ENCODE measurements around the gene C3orf49. TPM values are rescaled to one million over a fixed set of nuclear protein-coding genes. Genes with fewer than 3 reads are reported as not detected.

The C3orf49 gene
- total RNA-seq, 2 experiments from 2014 or later, result not detected

DNA sequence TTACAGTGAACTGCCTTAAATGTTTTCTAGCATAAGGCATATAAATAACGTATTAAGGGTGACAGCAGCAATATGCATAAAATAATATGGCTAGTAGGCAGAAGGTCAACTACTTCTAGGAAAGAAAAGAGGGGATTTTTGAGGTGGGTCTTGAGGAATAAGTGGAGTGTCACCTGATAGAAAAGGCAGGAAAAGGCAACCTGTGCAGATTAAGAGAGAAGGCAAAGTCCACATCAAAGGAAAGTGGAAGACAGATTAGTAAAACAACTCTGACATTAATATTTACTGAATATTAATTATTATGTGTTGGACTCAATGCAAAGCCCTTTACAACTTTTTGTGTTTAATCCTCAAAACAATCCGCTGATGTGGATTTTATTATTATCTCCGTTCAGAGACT lies 41.7 kb downstream of the C3orf49 start:
- TF ChIP-seq, protein P1, sequence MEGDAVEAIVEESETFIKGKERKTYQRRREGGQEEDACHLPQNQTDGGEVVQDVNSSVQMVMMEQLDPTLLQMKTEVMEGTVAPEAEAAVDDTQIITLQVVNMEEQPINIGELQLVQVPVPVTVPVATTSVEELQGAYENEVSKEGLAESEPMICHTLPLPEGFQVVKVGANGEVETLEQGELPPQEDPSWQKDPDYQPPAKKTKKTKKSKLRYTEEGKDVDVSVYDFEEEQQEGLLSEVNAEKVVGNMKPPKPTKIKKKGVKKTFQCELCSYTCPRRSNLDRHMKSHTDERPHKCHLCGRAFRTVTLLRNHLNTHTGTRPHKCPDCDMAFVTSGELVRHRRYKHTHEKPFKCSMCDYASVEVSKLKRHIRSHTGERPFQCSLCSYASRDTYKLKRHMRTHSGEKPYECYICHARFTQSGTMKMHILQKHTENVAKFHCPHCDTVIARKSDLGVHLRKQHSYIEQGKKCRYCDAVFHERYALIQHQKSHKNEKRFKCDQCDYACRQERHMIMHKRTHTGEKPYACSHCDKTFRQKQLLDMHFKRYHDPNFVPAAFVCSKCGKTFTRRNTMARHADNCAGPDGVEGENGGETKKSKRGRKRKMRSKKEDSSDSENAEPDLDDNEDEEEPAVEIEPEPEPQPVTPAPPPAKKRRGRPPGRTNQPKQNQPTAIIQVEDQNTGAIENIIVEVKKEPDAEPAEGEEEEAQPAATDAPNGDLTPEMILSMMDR (conservative IDR thresholded peaks at IDR 0.05; ENCODE audit: low read length), result no peak
- no peak for TF ChIP-seq EZH2phosphoT487 (IDR thresholded peaks at IDR 0.05; ENCODE audit: borderline replicate concordance, low read depth, low read length)

DNA sequence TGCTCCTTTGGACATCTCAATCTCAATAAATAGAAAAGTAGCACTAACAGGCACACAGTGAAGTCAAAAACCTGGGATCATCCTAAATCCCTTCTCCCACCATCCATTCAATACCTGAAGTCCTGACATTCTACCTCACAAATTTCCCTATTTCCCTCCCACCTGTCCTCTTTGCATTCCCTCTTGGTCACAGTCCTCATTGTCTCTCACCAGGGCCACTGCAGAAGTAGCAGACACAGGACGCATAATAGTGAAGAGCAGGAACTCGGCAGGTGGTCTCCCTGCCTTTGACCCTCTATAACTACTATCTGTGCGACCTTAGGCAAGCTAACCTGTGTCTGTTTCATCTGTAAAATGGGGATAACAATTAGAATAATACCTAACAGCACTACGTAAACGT lies 42.2 kb downstream of the C3orf49 start:
- CTCF ChIA-PET (ENCODE audit: unreplicated experiment), result no interaction called here
- TF ChIP-seq EZH2phosphoT487 (IDR thresholded peaks at IDR 0.05; ENCODE audit: borderline replicate concordance, low read depth, low read length), result no peak
- TF ChIP-seq, protein P1 (conservative IDR thresholded peaks at IDR 0.05; ENCODE audit: low read length), result no peak
- H3K36me3 ChIP-seq (ENCODE audit: insufficient read depth, low read length), result peaks cover 5% of the 10 kb centered on the region; the same call in 1 of the 2 replicates
- no peaks in the 10 kb centered on the region for H3K9me2 ChIP-seq (ENCODE audit: insufficient read depth, low read length)
- H4K20me1 ChIP-seq (ENCODE audit: insufficient read depth, low read length), result peaks cover 16% of the 10 kb centered on the region
- intact Hi-C loops (cut with micrococcal nuclease; ENCODE audit: unreplicated experiment), result loop anchor here (5.0 kb wide), 1 partner anchor 51 kb away; the partner anchor contains the start of gene SCAANT1
- POLR2A ChIA-PET, result no interaction called here
- H3K4me1 ChIP-seq (ENCODE audit: insufficient read depth, low read length, poor library complexity, severe bottlenecking), result peaks cover 21% of the 10 kb centered on the region
- no peak for DNase-seq (ENCODE audit: low spot score)
- H3K4me2 ChIP-seq (ENCODE audit: low read length), result peak overlapping the region; percentile 98; the same call in 1 of the 2 replicates
- H3K27ac ChIP-seq (ENCODE audit: low read depth, low read length, poor library complexity, severe bottlenecking), result no peak overlapping the region
- no peaks in the 10 kb centered on the region for H3K9me3 ChIP-seq (ENCODE audit: low read length)
- no TSS peak for BruUV-seq (replicated peaks)
- peaks cover 92% of the 10 kb centered on the region for H3K79me2 ChIP-seq (ENCODE audit: insufficient read depth, low read depth, low read length)
- H3K4me3 ChIP-seq (ENCODE audit: low read depth, low read length, poor library complexity, severe bottlenecking), result no peak overlapping the region
- no peak overlapping the region for H2AFZ ChIP-seq (ENCODE audit: low read length)

More for the DNA sequence above, 41.7 kb downstream of the C3orf49 start:
- peaks cover 16% of the 10 kb centered on the region for H4K20me1 ChIP-seq (ENCODE audit: insufficient read depth, low read length)
- DNase-seq (ENCODE audit: low spot score), result no peak
- TSS peak; percentile 28 for BruUV-seq (replicated peaks)
- no peak overlapping the region for H3K4me3 ChIP-seq (ENCODE audit: low read depth, low read length, poor library complexity, severe bottlenecking)
- no peak overlapping the region for H2AFZ ChIP-seq (ENCODE audit: low read length)
- no peaks in the 10 kb centered on the region for H3K9me2 ChIP-seq (ENCODE audit: insufficient read depth, low read length)
- no peaks in the 10 kb centered on the region; the same call in 1 of the 2 replicates for H3K36me3 ChIP-seq (ENCODE audit: insufficient read depth, low read length)
- POLR2A ChIA-PET, result interaction anchor here (1.4 kb wide), 1 partner anchor 24 kb away, joined by 3 read pairs; no protein-coding TSS in a partner anchor
- intact Hi-C loops (cut with micrococcal nuclease; ENCODE audit: unreplicated experiment), result loop anchor here (5.0 kb wide), 1 partner anchor 52 kb away; the partner anchor contains the start of gene SCAANT1
- no peaks in the 10 kb centered on the region for H3K9me3 ChIP-seq (ENCODE audit: low read length)
- H3K4me2 ChIP-seq (ENCODE audit: low read length), result no peak overlapping the region
- CTCF ChIA-PET (ENCODE audit: unreplicated experiment), result no interaction called here
- H3K79me2 ChIP-seq (ENCODE audit: insufficient read depth, low read depth, low read length), result peaks cover 92% of the 10 kb centered on the region
- peaks cover 21% of the 10 kb centered on the region for H3K4me1 ChIP-seq (ENCODE audit: insufficient read depth, low read length, poor library complexity, severe bottlenecking)
- no peak overlapping the region for H3K27ac ChIP-seq (ENCODE audit: low read depth, low read length, poor library complexity, severe bottlenecking)

DNA sequence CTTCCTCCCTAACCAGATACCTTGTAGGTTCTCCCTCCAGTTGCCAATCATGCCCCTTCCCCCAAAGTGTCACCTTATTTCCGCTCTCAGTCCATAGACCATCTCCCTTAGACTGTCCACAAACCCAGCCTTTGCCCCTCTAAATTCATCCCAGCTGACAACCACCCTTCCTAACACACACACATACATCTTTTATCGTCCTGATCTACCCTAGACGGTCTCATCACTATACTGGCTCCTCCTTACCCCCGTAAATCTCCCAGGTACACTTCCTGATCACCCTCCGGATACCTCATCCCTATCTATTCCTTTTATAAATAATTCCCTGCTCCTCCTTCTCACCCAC lies 43.7 kb downstream of the C3orf49 start:
- BruUV-seq (replicated peaks), result no TSS peak
- intact Hi-C loops (cut with micrococcal nuclease; ENCODE audit: unreplicated experiment), result loop anchor here (5.0 kb wide), 1 partner anchor 50 kb away; the partner anchor contains the start of gene SCAANT1
- peak; percentile 28 for DNase-seq (ENCODE audit: low spot score)
- TF ChIP-seq EZH2phosphoT487 (IDR thresholded peaks at IDR 0.05; ENCODE audit: borderline replicate concordance, low read depth, low read length), result no peak
- TF ChIP-seq, protein P1 (conservative IDR thresholded peaks at IDR 0.05; ENCODE audit: low read length), result no peak
- H3K4me1 ChIP-seq (ENCODE audit: insufficient read depth, low read length, poor library complexity, severe bottlenecking), result peaks cover 21% of the 10 kb centered on the region
- no peaks in the 10 kb centered on the region for H3K9me3 ChIP-seq (ENCODE audit: low read length)
- H3K4me2 ChIP-seq (ENCODE audit: low read length), result peak overlapping the region; percentile 98
- H3K27ac ChIP-seq (ENCODE audit: low read depth, low read length, poor library complexity, severe bottlenecking), result peak overlapping the region; percentile 71
- peak overlapping the region; percentile 95 for H3K4me3 ChIP-seq (ENCODE audit: low read depth, low read length, poor library complexity, severe bottlenecking)
- H3K9me2 ChIP-seq (ENCODE audit: insufficient read depth, low read length), result no peaks in the 10 kb centered on the region
- peaks cover 16% of the 10 kb centered on the region for H4K20me1 ChIP-seq (ENCODE audit: insufficient read depth, low read length)
- ChIA-PET POLR2A (no interaction called here), CTCF (ENCODE audit: unreplicated experiment) (no interaction called here)
- peaks cover 93% of the 10 kb centered on the region for H3K79me2 ChIP-seq (ENCODE audit: insufficient read depth, low read depth, low read length)
- peaks cover 18% of the 10 kb centered on the region for H3K36me3 ChIP-seq (ENCODE audit: insufficient read depth, low read length)
- H2AFZ ChIP-seq (ENCODE audit: low read length), result peak overlapping the region; percentile 80
